Measurements from ENCODE around the gene LRRC26. TPM values are rescaled to one million over a fixed set of nuclear protein-coding genes. Genes with fewer than 3 reads are reported as not detected.

Gene LRRC26
- polyA plus RNA-seq, 2 of the 4 experiments (the other 2 are of a cell fraction), result 0.08 to 1.0 TPM

DNA sequence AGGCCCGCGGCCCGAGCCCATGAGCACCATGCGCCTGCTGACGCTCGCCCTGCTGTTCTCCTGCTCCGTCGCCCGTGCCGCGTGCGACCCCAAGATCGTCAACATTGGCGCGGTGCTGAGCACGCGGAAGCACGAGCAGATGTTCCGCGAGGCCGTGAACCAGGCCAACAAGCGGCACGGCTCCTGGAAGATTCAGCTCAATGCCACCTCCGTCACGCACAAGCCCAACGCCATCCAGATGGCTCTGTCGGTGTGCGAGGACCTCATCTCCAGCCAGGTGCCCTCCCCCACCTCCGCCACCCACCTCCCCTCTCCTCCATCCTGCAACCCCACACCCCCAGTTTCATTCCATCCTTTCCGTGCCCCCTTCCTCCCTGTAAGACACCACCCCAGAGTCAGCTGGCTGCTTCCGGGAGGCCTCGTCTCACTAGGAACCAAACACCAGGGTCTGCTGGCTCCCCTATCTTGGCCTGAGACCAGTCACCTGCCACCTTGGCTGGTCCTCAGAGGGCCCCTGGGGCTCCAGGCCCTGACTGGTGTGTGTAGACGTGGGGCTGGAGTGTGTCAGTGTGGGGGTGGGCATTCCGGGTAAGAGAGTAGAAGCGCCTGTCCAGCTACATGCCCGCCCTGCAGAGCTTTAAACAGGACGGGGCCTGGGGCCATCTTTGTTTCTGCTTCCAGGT is 30.2 kb downstream of the LRRC26 start:
- DNase-seq (ENCODE audit: low read depth in 1 of 2, low spot score in 1 of 2) (no peak), FAIRE-seq (no peak), ATAC-seq (no peak)
- Histone ChIP-seq H3K4me2 (no peak overlapping the region), H3K4me1 (peaks cover 10% of the 10 kb centered on the region; the same call in 1 of the 3 replicates), H3K4me3 (no peak overlapping the region), H3K9me3 (no peaks in the 10 kb centered on the region), H3K27ac (no peak overlapping the region)
- TF ChIP-seq POLR2A (IDR thresholded peaks at IDR 0.05; ENCODE audit: low read length) (no peak), ZC3H11A (IDR thresholded peaks at IDR 0.05) (no peak), NR3C1 (IDR thresholded peaks at IDR 0.05) (no peak), SMC3 (IDR thresholded peaks at IDR 0.05) (no peak), RAD21 (conservative IDR thresholded peaks at IDR 0.05 in 1 of 2, IDR thresholded peaks at IDR 0.05 in 1 of 2) (no peak), SREBF2 (IDR thresholded peaks at IDR 0.05) (no peak), CEBPB (IDR thresholded peaks at IDR 0.05) (no peak), BHLHE40 (IDR thresholded peaks at IDR 0.05; ENCODE audit: low read depth, low read length) (no peak), HOXB13 (CRISPR knock-in tag; IDR thresholded peaks at IDR 0.05; ENCODE audit: low read depth) (no peak), EHMT2 (IDR thresholded peaks at IDR 0.05; ENCODE audit: low read depth) (no peak), ZFP36 (IDR thresholded peaks at IDR 0.05; ENCODE audit: borderline replicate concordance, partially characterized antibody) (no peak), MYC (IDR thresholded peaks at IDR 0.05; ENCODE audit: borderline replicate concordance, low read length) (no peak), RNF2 (IDR thresholded peaks at IDR 0.05; ENCODE audit: borderline replicate concordance, low read depth) (no peak), FOSL2 (IDR thresholded peaks at IDR 0.05) (no peak), FOSL2 (CRISPR knock-in tag; IDR thresholded peaks at IDR 0.05) (no peak)
- TF ChIP-seq, protein P1, sequence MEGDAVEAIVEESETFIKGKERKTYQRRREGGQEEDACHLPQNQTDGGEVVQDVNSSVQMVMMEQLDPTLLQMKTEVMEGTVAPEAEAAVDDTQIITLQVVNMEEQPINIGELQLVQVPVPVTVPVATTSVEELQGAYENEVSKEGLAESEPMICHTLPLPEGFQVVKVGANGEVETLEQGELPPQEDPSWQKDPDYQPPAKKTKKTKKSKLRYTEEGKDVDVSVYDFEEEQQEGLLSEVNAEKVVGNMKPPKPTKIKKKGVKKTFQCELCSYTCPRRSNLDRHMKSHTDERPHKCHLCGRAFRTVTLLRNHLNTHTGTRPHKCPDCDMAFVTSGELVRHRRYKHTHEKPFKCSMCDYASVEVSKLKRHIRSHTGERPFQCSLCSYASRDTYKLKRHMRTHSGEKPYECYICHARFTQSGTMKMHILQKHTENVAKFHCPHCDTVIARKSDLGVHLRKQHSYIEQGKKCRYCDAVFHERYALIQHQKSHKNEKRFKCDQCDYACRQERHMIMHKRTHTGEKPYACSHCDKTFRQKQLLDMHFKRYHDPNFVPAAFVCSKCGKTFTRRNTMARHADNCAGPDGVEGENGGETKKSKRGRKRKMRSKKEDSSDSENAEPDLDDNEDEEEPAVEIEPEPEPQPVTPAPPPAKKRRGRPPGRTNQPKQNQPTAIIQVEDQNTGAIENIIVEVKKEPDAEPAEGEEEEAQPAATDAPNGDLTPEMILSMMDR (IDR thresholded peaks at IDR 0.05), result no peak
- TF ChIP-seq, protein P2, sequence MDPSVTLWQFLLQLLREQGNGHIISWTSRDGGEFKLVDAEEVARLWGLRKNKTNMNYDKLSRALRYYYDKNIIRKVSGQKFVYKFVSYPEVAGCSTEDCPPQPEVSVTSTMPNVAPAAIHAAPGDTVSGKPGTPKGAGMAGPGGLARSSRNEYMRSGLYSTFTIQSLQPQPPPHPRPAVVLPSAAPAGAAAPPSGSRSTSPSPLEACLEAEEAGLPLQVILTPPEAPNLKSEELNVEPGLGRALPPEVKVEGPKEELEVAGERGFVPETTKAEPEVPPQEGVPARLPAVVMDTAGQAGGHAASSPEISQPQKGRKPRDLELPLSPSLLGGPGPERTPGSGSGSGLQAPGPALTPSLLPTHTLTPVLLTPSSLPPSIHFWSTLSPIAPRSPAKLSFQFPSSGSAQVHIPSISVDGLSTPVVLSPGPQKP (IDR thresholded peaks at IDR 0.05; ENCODE audit: low read depth, low read length), result no peak
- TF ChIP-seq, protein P3, sequence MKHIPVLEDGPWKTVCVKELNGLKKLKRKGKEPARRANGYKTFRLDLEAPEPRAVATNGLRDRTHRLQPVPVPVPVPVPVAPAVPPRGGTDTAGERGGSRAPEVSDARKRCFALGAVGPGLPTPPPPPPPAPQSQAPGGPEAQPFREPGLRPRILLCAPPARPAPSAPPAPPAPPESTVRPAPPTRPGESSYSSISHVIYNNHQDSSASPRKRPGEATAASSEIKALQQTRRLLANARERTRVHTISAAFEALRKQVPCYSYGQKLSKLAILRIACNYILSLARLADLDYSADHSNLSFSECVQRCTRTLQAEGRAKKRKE (CRISPR knock-in tag; IDR thresholded peaks at IDR 0.05; ENCODE audit: low read depth), result no peak
- ChIA-PET POLR2A (interaction anchor here (2.4 kb wide), 1 partner anchor 10 kb away, joined by 9 read pairs; no protein-coding TSS in a partner anchor), CTCF (interaction anchor here (1.5 to 1.7 kb wide), 2 partner anchors 10 to 110 kb away, joined by 3 to 6 read pairs; no protein-coding TSS in a partner anchor)
- WGBS (ENCODE audit: missing lambda C conversion rate), result 81% methylated on average over 32 of the region's 37 CpGs

DNA sequence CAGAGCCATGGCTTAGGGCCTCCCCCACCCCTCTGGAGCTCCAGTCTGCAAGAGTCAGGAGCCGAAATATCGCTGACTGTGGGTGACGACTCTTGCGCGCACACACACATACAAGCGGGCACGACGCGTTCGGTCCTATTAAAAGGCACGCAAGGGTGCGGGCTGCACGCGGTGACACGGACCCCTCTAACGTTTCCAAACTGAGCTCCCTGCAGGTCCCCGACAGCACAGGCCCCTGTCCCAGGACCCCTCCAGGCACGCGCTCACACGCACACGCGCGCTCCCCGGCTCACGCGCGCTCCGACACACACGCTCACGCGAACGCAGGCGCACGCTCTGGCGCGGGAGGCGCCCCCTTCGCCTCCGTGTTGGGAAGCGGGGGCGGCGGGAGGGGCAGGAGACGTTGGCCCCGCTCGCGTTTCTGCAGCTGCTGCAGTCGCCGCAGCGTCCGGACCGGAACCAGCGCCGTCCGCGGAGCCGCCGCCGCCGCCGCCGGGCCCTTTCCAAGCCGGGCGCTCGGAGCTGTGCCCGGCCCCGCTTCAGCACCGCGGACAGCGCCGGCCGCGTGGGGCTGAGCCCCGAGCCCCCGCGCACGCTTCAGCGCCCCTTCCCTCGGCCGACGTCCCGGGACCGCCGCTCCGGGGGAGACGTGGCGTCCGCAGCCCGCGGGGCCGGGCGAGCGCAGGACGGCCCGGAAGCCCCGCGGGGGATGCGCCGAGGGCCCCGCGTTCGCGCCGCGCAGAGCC is 31.0 kb downstream of the LRRC26 start, which contains the start of gene GRIN1:
Gene GRIN1 (plus strand): TSS at position 433 of the 746 bp plus-strand sequence. CDS start 333 bp downstream, outside the sequence.
- CTCF ChIA-PET, result interaction anchor here (0.6 to 2.3 kb wide), 9 partner anchors 9 to 109 kb away, joined by 3 to 9 read pairs (median 3); partner anchors contain the start of genes RNF224 and SSNA1

More for the DNA sequence above, 31.0 kb downstream of the LRRC26 start, which contains the start of gene GRIN1:
- 52% methylated on average over 57 of the region's 104 CpGs for WGBS (ENCODE audit: missing lambda C conversion rate)
- H3K4me2 ChIP-seq, result peak within 1 kb of the TSS; percentile 47
- TF ChIP-seq, protein P4, sequence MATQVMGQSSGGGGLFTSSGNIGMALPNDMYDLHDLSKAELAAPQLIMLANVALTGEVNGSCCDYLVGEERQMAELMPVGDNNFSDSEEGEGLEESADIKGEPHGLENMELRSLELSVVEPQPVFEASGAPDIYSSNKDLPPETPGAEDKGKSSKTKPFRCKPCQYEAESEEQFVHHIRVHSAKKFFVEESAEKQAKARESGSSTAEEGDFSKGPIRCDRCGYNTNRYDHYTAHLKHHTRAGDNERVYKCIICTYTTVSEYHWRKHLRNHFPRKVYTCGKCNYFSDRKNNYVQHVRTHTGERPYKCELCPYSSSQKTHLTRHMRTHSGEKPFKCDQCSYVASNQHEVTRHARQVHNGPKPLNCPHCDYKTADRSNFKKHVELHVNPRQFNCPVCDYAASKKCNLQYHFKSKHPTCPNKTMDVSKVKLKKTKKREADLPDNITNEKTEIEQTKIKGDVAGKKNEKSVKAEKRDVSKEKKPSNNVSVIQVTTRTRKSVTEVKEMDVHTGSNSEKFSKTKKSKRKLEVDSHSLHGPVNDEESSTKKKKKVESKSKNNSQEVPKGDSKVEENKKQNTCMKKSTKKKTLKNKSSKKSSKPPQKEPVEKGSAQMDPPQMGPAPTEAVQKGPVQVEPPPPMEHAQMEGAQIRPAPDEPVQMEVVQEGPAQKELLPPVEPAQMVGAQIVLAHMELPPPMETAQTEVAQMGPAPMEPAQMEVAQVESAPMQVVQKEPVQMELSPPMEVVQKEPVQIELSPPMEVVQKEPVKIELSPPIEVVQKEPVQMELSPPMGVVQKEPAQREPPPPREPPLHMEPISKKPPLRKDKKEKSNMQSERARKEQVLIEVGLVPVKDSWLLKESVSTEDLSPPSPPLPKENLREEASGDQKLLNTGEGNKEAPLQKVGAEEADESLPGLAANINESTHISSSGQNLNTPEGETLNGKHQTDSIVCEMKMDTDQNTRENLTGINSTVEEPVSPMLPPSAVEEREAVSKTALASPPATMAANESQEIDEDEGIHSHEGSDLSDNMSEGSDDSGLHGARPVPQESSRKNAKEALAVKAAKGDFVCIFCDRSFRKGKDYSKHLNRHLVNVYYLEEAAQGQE (IDR thresholded peaks at IDR 0.05), result peak; percentile 79
- TF ChIP-seq, protein P5, sequence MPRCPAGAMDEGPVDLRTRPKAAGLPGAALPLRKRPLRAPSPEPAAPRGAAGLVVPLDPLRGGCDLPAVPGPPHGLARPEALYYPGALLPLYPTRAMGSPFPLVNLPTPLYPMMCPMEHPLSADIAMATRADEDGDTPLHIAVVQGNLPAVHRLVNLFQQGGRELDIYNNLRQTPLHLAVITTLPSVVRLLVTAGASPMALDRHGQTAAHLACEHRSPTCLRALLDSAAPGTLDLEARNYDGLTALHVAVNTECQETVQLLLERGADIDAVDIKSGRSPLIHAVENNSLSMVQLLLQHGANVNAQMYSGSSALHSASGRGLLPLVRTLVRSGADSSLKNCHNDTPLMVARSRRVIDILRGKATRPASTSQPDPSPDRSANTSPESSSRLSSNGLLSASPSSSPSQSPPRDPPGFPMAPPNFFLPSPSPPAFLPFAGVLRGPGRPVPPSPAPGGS (IDR thresholded peaks at IDR 0.05), result no peak
- no peak for TF ChIP-seq GATA3 (IDR thresholded peaks at IDR 0.05; ENCODE audit: borderline replicate concordance)
- DNase-seq (ENCODE audit: low read depth in 1 of 2, low spot score in 1 of 2) (no peak), ATAC-seq (peak in 1 of 2 experiments; percentile 15; a peak in 1 of 6 replicates), FAIRE-seq (no peak)
- peaks cover 10% of the 10 kb centered on the region; the same call in 1 of the 3 replicates for H3K4me1 ChIP-seq
- POLR2A ChIA-PET, result interaction anchor here (2.4 kb wide), 1 partner anchor 9 kb away, joined by 9 read pairs; no protein-coding TSS in a partner anchor
- H3K27ac ChIP-seq, result no peak within 1 kb of the TSS
- no peaks in the 10 kb centered on the region for H3K9me3 ChIP-seq
- no peak within 1 kb of the TSS for H3K4me3 ChIP-seq

All from A549 (cell line).